B cell (primary cell): ENCODE measurements around the gene NOL6. TPM values are rescaled to one million over a fixed set of nuclear protein-coding genes. Genes with fewer than 3 reads are reported as not detected.

Experiments
- ATAC-seq: fragments of 200-7000 bp; cut with Tn5 transposase; one replicate; pipeline ENCODE4 v1.10.0; 2021; ENCODE audit warnings: low read depth, mild to moderate bottlenecking, moderate number of reproducible peaks, moderate library complexity
- CTCF ChIA-PET: fragments of 350-600 bp; sonication (Branson Sonifier 250); formaldehyde crosslinking; loops from one replicate; lab custom pipeline; 2021; ENCODE audit warnings: antibody characterized with exemption, inconsistent platforms; lab: Charles Lee
- POLR2A ChIA-PET: fragments of 350-600 bp; sonication (Branson Sonifier 250); formaldehyde crosslinking; loops from one replicate; lab custom pipeline; 2021; ENCODE audit warnings: antibody characterized with exemption; lab: Charles Lee
- DNase-seq: peaks from one replicate; pipeline ENCODE4 v3.0.0; 2013
- H2AFZ ChIP-seq: 2 replicates; pipeline ENCODE4 v1.6.1; 2012; ENCODE audit warnings: mild to moderate bottlenecking, low read depth, low read length; ENCODE audit not compliant: insufficient read depth, poor library complexity, severe bottlenecking
- H3K27ac ChIP-seq, 2 donors: 1 replicate in 1 of 2; 2 replicates in 1 of 2; pipeline ENCODE4 v1.5.1; 2012 to 2013; ENCODE audit warnings: low read length in 2 of 2, mild to moderate bottlenecking in 2 of 2, moderate library complexity in 1 of 2
- H3K27me3 ChIP-seq, 4 experiments: fragments of 200-600 bp in 1 of 4; sonication (generic) in 1 of 4; replicated peaks in 1 of 4; 1 replicate in 2 of 4; 2 replicates in 2 of 4; pipeline versions ENCODE4 v1.6.1 to v1.7.0; 2013 to 2016; ENCODE audit warnings: low read length in 3 of 4, mild to moderate bottlenecking in 2 of 4, mixed read lengths in 1 of 4, moderate library complexity in 1 of 4; ENCODE audit not compliant: insufficient read depth in 4 of 4, control insufficient read depth in 3 of 4; ENCODE audit errors: control extremely low read depth in 1 of 4
- H3K36me3 ChIP-seq, 2 experiments: replicated peaks in 1 of 2; 1 replicate in 1 of 2; 2 replicates in 1 of 2; pipeline versions ENCODE4 v1.6.1 to v1.7.1; 2013; ENCODE audit warnings: low read length in 1 of 2; ENCODE audit not compliant: insufficient read depth in 2 of 2, control insufficient read depth in 1 of 2; ENCODE audit errors: control extremely low read depth in 1 of 2, extremely low read depth in 1 of 2
- H3K4me1 ChIP-seq, 2 donors: fragments of 200-600 bp in 1 of 2; sonication (generic) in 1 of 2; 1 replicate in 1 of 2; 2 replicates in 1 of 2; pipeline versions ENCODE4 v1.5.1 to v1.6.1; 2013 to 2017; ENCODE audit warnings: low read length in 2 of 2; ENCODE audit not compliant: control insufficient read depth in 2 of 2, insufficient read depth in 2 of 2
- H3K4me2 ChIP-seq: replicated peaks from 2 replicates; pipeline ENCODE3; 2012; ENCODE audit warnings: mild to moderate bottlenecking, low read depth, low read length; ENCODE audit not compliant: poor library complexity, severe bottlenecking
- H3K4me3 ChIP-seq, 5 experiments: fragments of 200-600 bp in 1 of 5; sonication (generic) in 1 of 5; 1 replicate in 3 of 5; 2 replicates in 2 of 5; pipeline versions ENCODE4 v1.5.1 to v1.7.0; 2011 to 2016; ENCODE audit warnings: low read length in 4 of 5, mild to moderate bottlenecking in 4 of 5, low read depth in 2 of 5, control low read depth in 1 of 5, moderate library complexity in 1 of 5; ENCODE audit not compliant: insufficient read depth in 1 of 5; ENCODE audit errors: control extremely low read depth in 1 of 5, extremely low read depth in 1 of 5
- H3K79me2 ChIP-seq: fragments of 200-600 bp; sonication (generic); one replicate; pipeline ENCODE4 v1.6.0; 2016; ENCODE audit warnings: low read length; ENCODE audit not compliant: control insufficient read depth, insufficient read depth
- H3K9ac ChIP-seq: fragments of 200-600 bp; sonication (generic); 2 replicates; pipeline ENCODE4 v1.6.1; 2017; ENCODE audit warnings: mild to moderate bottlenecking, low read length, moderate library complexity
- H3K9me3 ChIP-seq, 3 donors: one replicate each; pipeline versions ENCODE4 v1.6.1 to v1.7.1; 2013; ENCODE audit warnings: low read length in 2 of 3; ENCODE audit not compliant: control insufficient read depth in 2 of 3, insufficient read depth in 1 of 3; ENCODE audit errors: control extremely low read depth in 1 of 3
- H4K20me1 ChIP-seq: 2 replicates; pipeline ENCODE4 v1.6.0; 2012; ENCODE audit warnings: mild to moderate bottlenecking, low read length; ENCODE audit not compliant: insufficient read depth, control insufficient read depth, poor library complexity, severe bottlenecking
- H3K27ac Mint-ChIP-seq: one replicate; pipeline ENCODE4 v1.8.0; 2021; ENCODE audit warnings: mixed read lengths
- H3K27me3 Mint-ChIP-seq: one replicate; pipeline ENCODE4 v1.8.0; 2021; ENCODE audit warnings: mixed read lengths
- H3K4me1 Mint-ChIP-seq: one replicate; pipeline ENCODE4 v1.8.0; 2021; ENCODE audit warnings: mixed read lengths
- H3K4me3 Mint-ChIP-seq: one replicate; pipeline ENCODE4 v1.8.0; 2021; ENCODE audit warnings: mixed read lengths
- H3K9me3 Mint-ChIP-seq: one replicate; pipeline ENCODE4 v1.8.0; 2022; ENCODE audit warnings: mixed read lengths; ENCODE audit not compliant: insufficient read depth
- EZH2 ChIP-seq: IDR thresholded peaks from 2 replicates; pipeline ENCODE4 v1.6.1; 2012; ENCODE audit warnings: borderline replicate concordance, low read depth, mild to moderate bottlenecking, moderate library complexity, low read length; ENCODE audit not compliant: insufficient read depth, poor library complexity, severe bottlenecking
- WGBS: methylation state at CpG from one replicate; pipeline ENCODE4 v1.1.5; 2013; ENCODE audit warnings: missing lambda C conversion rate; ENCODE audit not compliant: insufficient coverage; 5-methylcytosine and 5-hydroxymethylcytosine counted together
- intact Hi-C: fragments of 100-400 bp; cut with micrococcal nuclease; formaldehyde crosslinking; loops from one replicate; pipeline ENCODE4 v1.10.0; 2022
- polyA plus RNA-seq: library from polyadenylated mRNA; depleted of rRNA; stranded (reverse); fragments of >200 nt; gene quantifications from 2 replicates; pipeline ENCODE4 v1.2.3, GENCODE V29; 2012
- total RNA-seq, 2 donors: library from RNA; stranded (reverse); fragments of 120-200 nt in 1 of 2; gene quantifications; 1 replicate in 1 of 2; 2 replicates in 1 of 2; pipeline versions ENCODE4 v1.2.3 to v1.2.4, GENCODE V29; 2013 to 2022
- TF ChIP-seq, protein P1 (sequence below): fragments of 200-600 bp; IDR thresholded peaks from one replicate; pipeline ENCODE4 v1.8.0; 2022; ENCODE audit warnings: antibody characterized with exemption, mild to moderate bottlenecking

NOL6 gene
- total and polyA plus RNA-seq, 2 donors (not counting 1 experiment from before 2014, with no cell fraction given), result 31.8 to 40.1 TPM

GRCh38 chr9:33459115-33459514, 14.6 kb downstream of the NOL6 start:
- CTCF ChIA-PET, result interaction anchor here (0.7 to 1.5 kb wide), 2 partner anchors 12 to 84 kb away, joined by 3 read pairs; partner anchors contain the start of gene AQP3
- Mint-ChIP-seq H3K27me3 (no peaks in the 10 kb centered on the region), H3K27ac (no peak overlapping the region), H3K4me1 (peaks cover 7% of the 10 kb centered on the region), H3K9me3 (no peaks in the 10 kb centered on the region), H3K4me3 (no peak overlapping the region)
- POLR2A ChIA-PET, result no interaction called here
- Histone ChIP-seq H3K4me2 (no peak overlapping the region), H3K9ac (no peak overlapping the region), H3K79me2 (no peaks in the 10 kb centered on the region), H3K27ac (no peak overlapping the region), H3K4me3 (no peak overlapping the region), H2AFZ (no peak overlapping the region), H3K36me3 (peaks cover 0 to 32% of the 10 kb centered on the region in 2 experiments), H3K27me3 (no peaks in the 10 kb centered on the region), H4K20me1 (no peaks in the 10 kb centered on the region), H3K4me1 (peaks cover 0 to 6% of the 10 kb centered on the region in 2 donors), H3K9me3 (no peaks in the 10 kb centered on the region)
- WGBS, result 46% methylated on average over 3 of the region's 3 CpGs
- no peak for TF ChIP-seq EZH2
- TF ChIP-seq, protein P1, sequence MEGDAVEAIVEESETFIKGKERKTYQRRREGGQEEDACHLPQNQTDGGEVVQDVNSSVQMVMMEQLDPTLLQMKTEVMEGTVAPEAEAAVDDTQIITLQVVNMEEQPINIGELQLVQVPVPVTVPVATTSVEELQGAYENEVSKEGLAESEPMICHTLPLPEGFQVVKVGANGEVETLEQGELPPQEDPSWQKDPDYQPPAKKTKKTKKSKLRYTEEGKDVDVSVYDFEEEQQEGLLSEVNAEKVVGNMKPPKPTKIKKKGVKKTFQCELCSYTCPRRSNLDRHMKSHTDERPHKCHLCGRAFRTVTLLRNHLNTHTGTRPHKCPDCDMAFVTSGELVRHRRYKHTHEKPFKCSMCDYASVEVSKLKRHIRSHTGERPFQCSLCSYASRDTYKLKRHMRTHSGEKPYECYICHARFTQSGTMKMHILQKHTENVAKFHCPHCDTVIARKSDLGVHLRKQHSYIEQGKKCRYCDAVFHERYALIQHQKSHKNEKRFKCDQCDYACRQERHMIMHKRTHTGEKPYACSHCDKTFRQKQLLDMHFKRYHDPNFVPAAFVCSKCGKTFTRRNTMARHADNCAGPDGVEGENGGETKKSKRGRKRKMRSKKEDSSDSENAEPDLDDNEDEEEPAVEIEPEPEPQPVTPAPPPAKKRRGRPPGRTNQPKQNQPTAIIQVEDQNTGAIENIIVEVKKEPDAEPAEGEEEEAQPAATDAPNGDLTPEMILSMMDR, result no peak
- ATAC-seq, result no peak
- intact Hi-C loops, result no loop called here
- DNase-seq, result no peak

DNA sequence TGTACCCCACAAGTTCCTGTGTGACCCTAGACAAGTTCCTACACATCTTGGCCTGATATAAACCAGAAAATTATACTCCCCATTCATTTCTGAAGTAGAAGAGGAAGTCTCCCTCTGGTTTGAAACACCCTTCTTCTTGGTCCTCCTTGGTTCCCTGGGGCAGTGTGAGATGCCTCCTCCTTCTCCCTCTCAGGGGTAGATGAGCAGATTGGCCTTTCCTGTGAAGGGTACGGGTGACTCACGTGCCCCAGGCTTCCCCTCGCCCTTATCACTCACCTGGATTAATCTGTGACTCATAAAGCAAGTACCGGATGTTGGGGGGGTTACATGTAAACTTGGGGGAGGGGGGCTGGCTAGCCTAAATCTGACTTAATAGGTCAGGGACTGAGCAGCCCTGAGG, 15.3 kb downstream of the NOL6 start:
- ATAC-seq (peak; percentile 36), DNase-seq (no peak)
- Histone ChIP-seq H3K27ac (no peak overlapping the region), H3K36me3 (peaks cover 0 to 27% of the 10 kb centered on the region in 2 experiments), H3K4me2 (no peak overlapping the region), H3K79me2 (no peaks in the 10 kb centered on the region), H3K4me1 (peaks cover 0 to 11% of the 10 kb centered on the region in 2 donors), H3K9me3 (no peaks in the 10 kb centered on the region), H3K27me3 (no peaks in the 10 kb centered on the region), H4K20me1 (no peaks in the 10 kb centered on the region), H3K9ac (no peak overlapping the region), H2AFZ (no peak overlapping the region), H3K4me3 (no peak overlapping the region)
- CTCF ChIA-PET, result interaction anchor here (0.7 to 1.5 kb wide), 2 partner anchors 11 to 83 kb away, joined by 3 read pairs; partner anchors contain the start of gene AQP3
- Mint-ChIP-seq H3K27me3 (no peaks in the 10 kb centered on the region), H3K4me3 (no peak overlapping the region), H3K4me1 (peaks cover 7% of the 10 kb centered on the region), H3K9me3 (no peaks in the 10 kb centered on the region), H3K27ac (peak overlapping the region; percentile 63)
- WGBS, result no CpG with 5 or more reads among the region's 4 CpGs
- POLR2A ChIA-PET, result no interaction called here
- TF ChIP-seq, protein P1, result no peak
- no peak for TF ChIP-seq EZH2
- intact Hi-C loops, result no loop called here
